Body of pancreas (tissue), 4 donors: Measurements from ENCODE around the gene ADGRA1.

ENCODE experiments used
- POLR2A ChIP-seq, 3 donors: fragments of 450-650 bp; IDR thresholded peaks; one replicate each; pipeline ENCODE4 v1.6.1; 2016; ENCODE audit warnings: antibody characterized with exemption in 3 of 3, mild to moderate bottlenecking in 2 of 3
- TF ChIP-seq, protein P1 (sequence below), 7 experiments: fragments of 450-650 bp in 4 of 7; fragments of 200-600 bp in 3 of 7; sonication (generic) in 3 of 7; IDR thresholded peaks; one replicate each; pipeline ENCODE4 v1.5.1; 2016 to 2019; ENCODE audit warnings: antibody characterized with exemption in 7 of 7

DNA sequence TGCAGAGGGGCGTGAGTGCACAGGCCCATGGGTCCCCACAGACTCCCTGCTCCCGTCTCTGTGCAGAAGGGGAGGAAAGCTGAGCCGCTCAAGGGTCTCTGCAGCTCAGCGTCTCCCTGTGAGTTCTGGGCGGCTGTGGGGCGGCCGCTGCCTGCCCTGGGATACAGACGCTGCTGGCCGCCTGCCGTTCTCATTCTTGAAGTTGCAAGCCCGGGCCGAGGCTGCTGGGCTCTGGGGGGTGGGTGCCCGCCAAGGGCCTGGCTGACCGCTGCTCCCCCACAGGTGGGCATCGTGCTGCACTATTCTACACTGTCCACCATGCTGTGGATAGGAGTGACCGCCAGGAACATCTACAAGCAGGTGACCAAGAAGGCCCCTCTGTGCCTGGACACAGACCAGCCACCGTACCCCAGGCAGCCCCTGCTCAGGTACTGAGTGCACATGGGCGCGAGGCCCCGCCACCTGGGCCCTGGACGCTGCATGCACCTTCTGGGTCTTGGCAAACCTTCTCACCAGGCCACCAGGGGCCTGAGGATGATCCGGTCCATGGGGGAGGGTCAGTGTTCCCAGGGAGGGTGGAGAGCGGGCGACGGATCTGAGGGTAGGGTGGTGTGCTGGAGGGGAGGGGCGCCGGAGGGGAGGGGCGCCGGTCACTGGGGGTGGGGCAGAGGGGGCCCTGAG lies 14.8 kb downstream of the ADGRA1 start:
- no peak for TF ChIP-seq POLR2A (IDR thresholded peaks at IDR 0.05)
- TF ChIP-seq, protein P1, sequence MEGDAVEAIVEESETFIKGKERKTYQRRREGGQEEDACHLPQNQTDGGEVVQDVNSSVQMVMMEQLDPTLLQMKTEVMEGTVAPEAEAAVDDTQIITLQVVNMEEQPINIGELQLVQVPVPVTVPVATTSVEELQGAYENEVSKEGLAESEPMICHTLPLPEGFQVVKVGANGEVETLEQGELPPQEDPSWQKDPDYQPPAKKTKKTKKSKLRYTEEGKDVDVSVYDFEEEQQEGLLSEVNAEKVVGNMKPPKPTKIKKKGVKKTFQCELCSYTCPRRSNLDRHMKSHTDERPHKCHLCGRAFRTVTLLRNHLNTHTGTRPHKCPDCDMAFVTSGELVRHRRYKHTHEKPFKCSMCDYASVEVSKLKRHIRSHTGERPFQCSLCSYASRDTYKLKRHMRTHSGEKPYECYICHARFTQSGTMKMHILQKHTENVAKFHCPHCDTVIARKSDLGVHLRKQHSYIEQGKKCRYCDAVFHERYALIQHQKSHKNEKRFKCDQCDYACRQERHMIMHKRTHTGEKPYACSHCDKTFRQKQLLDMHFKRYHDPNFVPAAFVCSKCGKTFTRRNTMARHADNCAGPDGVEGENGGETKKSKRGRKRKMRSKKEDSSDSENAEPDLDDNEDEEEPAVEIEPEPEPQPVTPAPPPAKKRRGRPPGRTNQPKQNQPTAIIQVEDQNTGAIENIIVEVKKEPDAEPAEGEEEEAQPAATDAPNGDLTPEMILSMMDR (IDR thresholded peaks at IDR 0.05), result no peak
